Activated CD4-positive, alpha-beta T cell treated with anti-CD3 and anti-CD28 coated beads, Interleukin-2, Interleukin-6, amounts not matched to agents 100 ng/mL and 50 ng/mL, durations not matched to agents 16 hours and 8 hours (primary cell): ENCODE data around the gene BHMT.
"Not testable (repeated sequence)": the region's sequence is repeated elsewhere in the genome, so short reads cannot be mapped to it uniquely, and the experiment has no call there.

Experiments
- DNase-seq: peaks from one replicate; pipeline ENCODE4 v3.0.0-alpha.2; 2020

Gene BHMT

DNA sequence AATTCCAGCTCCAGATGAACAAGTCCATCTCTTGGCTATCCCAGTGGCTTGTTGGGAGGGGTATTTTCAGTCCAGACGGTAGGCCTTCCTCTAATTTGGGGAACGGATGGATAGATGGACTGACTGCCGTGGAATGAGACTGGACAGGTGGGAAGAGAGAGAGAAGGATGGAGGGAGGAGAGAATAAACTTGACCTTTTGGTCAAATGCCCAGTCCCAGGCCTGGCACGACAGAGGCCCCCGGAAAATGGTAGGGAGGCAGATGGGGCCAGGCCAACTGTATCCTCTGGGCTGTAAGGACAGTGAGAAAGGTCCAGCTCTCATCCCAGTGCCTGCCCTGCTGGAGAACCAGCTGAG is 1.1 kb downstream of the BHMT start:
- DNase-seq: no peak

DNA sequence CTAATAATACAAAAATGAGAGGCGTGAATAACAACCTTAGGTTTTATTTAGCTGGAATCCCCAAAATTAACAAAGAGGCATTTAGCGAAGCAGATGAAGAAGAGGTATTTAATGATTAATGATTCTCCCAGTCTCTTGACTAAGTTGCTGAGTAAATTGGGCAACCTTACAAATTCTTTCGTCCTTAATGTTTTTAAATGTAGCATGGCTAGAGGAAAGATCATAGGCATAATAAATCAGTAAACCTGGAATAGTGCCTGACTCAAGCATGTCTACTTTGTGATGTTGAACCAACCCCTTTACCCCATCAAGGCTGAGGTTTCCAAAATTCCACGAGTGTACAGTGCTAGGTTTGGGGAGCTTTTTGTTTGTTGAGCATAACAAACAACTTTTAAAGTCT is 7.9 kb downstream of the BHMT start:
- no peak for DNase-seq

DNA sequence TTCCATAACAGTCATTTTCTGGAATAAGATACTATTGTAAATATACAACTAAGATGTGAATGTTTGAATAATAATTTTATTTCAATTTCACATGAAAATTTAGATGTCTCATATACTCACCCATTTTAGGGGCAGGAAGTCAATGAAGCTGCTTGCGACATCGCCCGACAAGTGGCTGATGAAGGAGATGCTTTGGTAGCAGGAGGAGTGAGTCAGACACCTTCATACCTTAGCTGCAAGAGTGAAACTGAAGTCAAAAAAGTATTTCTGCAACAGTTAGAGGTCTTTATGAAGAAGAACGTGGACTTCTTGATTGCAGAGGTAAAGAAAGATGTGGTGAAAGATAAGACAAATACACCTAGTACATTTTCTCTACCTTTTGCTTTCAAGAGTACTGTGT is 8.6 kb downstream of the BHMT start:
- no peak for DNase-seq

DNA sequence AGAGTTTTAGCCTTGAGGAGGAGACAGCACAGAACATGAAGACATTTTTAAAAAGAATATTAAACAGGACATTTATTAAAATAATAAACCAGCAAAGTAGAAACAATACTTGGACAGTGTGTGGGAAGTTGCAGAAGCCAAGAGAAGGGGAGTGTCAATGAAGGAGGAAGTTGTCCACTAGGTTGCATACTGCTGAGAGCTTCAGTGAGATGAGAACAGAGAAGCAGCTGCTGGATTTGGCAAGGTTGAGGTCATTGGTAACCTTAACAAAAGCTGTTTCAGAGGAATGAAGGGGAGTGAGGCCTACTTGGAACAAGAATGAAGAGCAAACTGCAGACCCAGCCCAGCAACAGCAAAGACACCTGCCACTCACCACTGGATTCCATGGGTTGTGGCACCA is 11.4 kb downstream of the BHMT start:
- DNase-seq: no peak

DNA sequence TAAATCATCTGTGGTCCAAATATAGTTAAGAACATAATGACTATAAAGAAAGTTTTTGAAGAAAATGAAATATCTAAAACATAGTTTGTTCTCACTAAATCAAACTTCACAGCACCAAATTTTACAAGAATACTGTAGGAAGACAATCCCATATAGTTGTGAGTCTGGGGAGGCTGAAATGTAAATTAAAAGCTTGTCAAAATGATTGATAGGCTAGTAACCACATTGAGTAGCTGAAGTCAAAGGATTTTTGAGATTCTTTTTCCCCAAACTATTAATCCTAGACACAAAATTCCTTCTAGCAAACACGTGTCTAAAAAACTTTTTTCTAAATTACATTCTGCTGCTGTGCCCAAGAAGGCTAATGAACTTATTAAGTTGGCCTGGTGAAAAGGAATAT is 13.0 kb downstream of the BHMT start:
- DNase-seq: no peak

DNA sequence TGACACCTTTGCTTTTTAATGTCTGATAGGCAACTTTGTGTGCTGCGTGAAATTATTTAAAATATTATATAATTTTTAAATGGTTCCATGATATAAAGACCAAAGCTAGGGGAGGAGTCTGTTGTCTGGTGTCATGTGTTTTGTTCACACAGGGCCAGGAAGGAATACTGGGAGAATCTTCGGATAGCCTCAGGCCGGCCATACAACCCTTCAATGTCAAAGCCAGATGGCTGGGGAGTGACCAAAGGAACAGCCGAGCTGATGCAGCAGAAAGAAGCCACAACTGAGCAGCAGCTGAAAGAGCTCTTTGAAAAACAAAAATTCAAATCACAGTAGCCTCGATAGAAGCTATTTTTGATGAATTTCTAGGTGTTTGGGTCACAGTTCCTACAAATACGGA is 19.2 kb downstream of the BHMT start:
- no peak for DNase-seq

DNA sequence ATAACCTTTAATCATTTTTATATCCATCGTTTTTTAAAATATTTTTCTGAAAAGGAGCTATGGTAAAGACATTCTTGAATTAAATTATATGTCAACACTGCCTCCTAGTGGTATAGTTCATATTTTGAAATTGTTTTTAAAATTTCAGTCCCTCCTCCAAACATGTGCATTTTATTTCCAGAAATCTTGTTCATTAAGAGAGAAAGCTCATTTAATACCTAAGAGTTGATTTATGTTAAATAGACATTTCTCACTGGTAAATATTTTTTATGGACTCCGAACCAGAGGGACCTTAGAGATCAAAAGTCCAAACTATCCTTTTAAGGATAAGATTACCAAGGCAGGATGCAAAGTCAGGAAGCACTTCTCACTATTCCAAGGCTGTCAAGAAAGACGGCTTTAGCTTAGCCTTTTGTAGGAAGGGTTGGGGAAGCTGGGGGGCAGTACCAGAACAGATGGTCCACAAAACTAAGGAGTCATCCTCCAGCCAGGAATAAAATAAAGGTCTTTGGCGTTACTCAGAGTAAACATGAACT is 21.6 kb downstream of the BHMT start:
- DNase-seq: peak; percentile 54

DNA sequence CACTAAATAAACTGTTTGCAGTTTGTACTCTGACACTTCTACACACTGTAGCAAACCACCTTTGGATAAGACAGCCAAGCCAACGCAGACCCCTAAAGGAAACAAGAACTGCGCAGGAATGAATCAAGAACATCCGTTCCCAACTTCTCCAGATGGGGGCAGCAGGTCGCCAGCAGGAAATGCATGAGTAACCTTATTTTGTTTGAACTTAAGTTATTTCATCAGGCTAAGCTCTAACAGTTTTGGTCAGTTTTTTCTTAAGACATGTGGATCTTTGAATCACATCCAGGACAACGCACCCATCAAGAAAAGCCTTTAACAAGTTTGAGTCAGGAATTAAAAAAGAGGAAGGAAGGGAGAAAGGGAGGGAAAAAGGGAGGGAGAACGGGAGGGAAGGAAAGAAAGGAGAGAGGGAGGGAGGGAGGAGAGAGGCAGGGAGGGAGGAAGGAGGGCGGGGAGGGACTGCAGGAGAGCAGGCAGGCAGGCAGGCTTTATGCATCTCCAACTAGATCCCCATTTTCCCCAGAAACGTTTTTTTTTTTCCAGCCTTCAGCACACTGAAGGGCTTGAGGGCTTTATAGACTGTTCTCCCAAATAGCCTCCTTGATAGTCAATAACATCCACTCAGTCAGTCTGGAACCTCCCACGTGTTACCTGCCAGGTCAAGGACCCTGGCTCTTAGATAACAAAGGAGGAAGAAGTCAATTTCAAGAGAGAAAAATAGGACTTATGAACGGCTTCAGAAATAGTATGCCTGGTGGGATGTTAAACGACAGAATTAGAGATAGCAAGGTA is 22.2 kb downstream of the BHMT start:
- peak; percentile 76 for DNase-seq

DNA sequence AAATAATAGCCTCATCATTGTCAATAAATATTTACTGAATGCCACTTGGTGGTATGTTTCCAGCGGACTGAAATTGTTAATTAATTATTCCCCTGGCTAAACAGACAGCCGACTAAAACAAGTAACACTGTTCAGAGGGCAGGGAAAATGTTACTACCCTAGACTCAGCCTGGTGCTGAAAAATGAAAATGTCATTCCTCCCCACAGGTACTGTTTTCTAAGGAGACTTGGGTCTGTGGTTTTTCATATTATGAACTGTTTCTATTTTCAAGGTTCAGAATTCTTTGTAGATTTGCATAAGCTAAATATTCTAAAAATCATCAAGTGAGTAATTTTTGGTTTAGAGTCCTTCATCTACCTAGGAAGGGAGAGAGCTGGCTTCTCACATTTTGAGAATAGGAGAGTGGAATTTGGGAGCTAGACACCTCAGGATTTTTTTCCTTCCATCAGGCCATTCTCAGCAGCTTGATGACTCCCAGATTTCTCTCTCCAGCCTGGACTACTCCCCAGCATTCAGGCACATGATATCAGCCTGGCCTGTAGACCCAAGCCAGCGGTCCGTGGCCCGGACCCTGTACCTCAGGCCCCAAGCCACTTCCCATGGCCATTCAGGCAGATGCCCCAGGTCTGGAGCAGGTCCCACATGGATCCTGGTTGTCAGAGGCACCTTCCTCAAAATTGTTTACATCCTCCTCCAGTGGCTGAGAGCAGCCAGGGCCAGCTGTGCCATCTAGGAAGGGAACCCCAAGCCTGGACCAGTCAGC is 24.4 kb downstream of the BHMT start:
- no peak for DNase-seq

DNA sequence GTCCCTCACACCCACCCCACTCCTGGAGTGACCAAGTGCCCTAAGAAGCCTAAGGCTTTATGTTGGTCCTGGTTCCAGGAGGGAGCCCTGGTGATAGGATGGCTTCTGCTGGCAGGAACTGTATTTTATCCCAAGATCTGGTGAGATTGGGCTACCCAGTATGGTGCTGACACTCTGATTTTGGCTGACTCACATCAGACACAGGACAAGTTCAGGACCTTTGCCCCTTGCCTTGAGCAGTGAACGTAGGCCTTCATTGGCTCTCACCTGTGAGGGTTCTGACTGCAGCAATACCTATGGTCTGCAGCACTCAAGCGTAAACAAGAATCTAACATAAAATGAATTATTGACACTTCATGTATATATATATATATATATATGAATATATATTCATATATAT is 25.0 kb downstream of the BHMT start:
- DNase-seq: no peak

DNA sequence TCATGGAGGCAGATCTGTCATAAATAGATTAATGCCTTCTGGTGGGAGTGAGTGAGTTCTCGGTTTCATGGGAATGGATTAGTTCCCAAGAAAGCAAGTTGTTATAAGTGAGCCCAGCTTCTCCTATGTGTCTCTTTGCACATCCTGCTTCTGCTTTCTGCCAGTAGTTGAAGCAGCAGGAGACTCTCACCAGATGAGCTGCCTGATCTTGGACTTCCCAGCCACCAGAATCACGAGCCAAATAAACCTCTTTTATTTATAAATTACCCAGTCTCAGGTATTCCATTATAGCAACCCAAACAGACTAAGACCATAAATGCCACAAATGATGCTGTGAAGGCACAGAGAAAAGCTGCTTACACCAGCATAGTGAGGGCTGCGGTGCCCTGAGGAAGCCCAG is 28.9 kb downstream of the BHMT start:
- DNase-seq: no peak

DNA sequence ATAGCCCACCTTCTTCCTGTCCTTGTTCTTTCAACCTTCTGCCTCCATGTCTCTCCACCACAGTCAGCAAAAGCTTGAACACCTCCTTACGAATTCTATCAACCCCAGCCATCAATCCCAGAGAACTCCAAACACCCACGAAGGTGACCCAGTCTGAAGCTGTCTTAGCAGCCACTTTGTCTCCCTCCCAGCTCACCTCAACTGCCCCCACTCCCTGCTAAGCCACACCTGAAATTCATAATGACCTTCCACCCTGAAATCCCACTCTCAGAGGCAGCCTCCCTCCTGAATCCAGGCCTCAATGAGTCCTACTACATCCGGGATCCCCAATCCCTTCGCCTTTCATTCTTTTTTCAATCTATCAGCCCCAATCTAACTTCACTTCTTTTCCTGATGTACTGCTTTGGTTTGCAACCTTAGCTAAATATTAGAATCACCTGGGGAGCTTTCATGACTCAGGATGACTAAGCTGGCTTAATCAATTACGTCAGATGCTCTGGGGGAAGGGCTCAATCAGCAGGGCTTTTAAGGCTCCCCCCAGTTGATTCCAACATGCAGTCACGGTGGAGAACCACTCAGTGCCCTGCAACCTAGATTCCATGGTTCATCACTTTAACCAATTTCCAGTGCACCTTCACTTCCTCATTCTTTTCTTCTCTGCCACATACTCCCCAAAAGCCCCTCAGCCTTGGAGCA is 32.2 kb downstream of the BHMT start:
- DNase-seq: no peak

DNA sequence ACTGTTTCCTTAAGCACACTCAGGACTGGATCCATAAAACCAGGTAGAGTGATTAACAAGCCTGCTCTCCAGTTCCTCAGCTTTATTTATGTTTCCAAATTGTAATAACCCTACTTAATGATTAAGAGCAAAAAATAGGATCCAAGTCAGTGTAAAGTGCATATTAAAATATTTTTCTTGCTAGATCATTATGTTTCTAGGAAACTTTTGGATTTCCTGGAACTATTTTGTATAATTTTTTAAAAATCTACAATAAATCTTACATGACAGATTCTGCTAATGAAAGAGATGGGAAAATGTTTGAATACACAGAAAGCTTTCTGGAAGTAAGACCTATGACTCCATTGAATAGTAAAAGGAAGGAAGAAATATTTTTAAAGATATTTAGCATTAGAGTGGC is 35.5 kb downstream of the BHMT start:
- no peak for DNase-seq

DNA sequence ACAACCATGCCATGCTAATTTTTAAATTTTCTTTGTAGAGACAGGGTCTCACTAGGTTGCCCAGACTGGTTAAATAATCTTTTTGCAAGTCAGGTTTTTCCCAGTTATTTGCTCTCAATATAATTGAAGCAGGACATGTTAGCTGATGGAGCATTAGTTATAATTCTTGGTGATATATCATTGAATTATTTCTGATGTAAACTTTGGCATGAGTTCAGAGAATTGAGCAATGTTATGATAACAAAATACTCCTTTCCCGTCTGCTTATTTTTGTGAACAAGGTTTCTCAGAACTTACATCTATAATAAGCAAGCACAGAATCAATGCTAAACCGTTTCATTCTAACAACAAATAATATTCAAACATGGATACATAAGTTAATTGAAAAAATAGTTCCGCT is 37.8 kb downstream of the BHMT start:
- DNase-seq: no peak

DNA sequence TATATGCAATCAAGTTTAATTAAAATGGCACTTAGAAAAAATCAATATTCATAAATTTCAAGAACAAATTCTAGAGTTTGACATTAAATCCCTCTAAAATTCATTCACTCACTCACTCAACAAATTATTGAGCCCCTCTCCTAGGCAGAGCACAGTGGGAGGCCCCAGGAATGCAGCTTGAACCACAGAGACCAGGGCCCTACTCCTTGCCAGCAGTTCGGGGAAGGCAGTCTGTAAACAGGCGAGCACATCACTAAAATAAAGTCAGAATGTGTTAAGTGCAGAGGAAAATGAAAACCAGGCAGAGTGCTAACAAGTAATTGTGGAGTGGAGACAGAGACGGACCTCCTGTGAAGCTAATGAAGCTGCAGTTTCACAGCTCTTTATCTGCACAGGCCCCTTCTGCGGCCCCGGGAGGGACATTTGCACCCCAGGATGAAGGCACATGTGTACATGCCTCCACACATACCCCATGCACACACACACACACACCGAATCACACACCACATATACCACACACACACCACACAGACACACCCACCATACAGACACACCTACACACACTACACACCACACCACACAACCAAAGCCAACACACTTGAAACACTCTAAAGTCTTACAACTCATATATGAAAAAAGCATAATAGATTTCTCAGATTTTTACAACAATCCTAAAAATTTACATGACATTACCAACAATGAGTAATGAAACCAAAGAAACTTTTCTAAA is 40.5 kb downstream of the BHMT start:
- no peak for DNase-seq

DNA sequence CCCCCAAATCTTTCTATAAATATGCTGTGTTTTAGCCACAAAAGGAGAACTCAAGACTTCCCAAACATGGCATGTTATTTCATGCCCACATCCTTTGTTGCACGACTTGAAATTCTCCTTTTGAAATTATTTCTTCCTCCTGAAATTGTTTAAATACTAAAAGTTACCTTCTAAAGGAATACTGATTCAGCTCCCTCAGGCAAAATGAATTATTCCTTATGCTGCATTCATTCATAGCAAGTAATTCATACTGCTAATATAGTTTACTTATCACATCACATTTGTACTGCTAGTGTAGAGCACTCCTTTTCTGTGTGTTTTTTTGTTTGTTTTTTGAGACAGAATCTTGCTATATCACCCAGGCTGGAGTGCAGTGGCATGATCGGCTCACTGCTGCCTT is 45.7 kb downstream of the BHMT start:
- no peak for DNase-seq

DNA sequence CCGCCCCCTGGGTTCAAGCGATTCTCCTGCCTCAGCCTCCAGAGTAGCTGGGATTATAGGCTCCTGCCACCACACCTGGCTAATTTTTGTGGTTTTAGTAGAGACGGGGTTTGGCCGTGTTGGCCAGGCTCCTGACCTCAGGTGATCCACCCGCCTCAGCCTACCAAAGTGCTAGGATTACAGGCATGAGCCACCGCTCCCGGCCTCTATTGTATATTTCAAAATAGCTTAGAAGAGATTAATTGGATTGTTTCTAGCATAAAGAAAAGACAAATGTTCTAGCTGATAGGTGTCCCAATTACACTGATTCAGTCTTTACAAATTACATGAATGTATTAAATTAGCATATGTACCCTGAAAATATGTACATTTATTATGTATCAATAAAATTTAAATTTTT is 50.0 kb downstream of the BHMT start:
- not testable (repeated sequence) for DNase-seq

DNA sequence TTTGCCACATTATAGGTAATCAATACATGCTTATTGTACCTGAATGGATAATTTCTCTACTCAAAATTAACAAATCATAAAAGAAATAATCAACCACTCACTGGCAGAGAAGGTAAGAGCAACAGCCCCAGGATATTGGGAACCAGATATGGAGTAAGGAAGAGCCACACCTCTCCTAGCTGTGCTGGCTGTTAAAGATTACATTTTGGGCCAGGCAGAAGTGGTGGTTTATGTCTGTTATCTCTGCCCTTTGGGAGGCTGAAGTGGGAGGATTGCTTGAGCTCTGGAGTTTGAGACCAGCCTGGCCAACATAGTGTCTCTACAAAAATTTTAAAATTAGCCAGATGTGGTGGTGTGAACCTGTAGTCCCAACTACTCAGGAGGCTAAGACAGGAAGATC is 56.4 kb downstream of the BHMT start:
- DNase-seq: no peak

DNA sequence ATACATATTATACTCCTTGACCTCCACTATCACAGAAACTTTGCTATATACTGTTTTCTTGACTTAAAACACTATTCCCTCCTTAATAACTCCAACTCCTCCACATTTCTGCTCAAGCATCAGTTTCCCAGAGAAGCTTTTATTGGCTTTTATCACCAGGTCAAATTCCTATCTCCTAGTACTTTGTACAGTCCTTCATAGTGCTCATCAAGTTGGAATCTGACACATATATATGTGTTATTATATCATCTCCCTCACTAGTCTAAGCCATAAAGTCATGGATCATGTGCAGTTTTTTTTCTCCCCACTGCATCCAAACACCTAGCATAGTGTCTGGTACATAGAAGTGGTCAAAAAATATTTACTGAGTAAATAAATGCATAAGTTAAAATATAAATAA is 59.1 kb downstream of the BHMT start:
- no peak for DNase-seq

DNA sequence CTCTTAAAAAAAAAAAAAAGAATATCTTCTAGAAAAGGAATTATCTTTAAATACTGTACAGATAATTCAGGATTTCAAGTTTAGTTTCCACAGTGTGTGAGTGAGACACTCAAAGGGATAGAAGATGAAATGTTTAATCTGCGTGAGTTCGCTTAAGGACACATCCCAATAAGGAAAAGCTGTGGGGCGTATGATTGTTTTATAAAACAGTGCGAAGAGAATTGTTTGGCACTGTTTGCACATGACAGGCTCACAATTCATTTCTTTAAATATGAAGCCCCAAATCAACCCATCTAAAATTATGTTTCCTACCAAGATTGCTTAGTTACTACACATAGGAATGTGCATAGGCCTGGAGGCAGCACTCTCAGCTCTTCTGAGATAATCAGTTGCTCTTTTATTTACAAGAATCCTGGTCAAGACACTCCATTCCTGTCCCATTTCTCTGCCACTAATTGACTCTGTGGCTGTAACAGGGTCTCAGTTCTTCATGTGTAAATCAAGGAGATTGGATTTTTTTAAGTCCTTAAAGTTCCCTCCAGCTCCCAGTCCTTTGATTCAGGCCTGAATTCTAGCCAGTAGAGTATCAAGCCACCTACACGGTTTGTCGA is 60.1 kb downstream of the BHMT start:
- no peak for DNase-seq

DNA sequence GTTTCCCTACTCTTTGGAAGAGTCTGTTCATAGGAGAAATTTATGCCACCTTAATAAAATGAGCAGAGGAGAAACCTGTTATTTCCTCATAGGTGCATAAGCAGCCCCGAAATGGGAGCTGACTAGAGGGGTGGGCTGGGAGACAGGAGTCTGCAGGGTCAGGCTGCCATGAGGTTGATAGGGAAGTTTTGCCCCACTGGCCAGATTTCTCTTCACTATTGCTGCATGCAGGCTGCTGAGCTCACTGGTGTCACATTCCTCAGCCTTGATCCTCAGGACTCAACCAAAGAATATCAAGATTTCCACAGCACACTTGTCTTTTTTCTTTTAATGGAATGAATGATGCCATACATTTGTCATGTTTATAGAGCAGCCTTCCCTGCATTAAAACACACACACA is 60.7 kb downstream of the BHMT start:
- DNase-seq: no peak

DNA sequence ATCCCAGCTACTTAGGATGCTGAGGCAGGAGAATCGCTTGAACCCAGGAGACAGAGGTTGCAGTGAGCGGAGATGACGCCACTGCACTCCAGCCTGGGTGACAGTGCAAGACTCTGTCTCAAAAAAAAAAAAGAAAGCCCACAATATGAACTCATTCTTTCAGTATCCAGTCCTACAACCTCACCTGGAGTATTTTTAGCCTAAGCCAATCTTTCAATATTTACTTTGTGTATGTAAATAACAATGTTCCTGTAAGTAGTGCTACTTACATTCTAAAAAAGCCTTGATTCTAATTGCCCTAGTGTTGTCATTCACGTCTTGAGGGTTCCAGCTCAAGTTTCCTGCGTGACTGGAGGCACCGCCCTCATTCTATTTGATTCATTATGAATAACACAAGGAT is 62.0 kb downstream of the BHMT start:
- DNase-seq: no peak

DNA sequence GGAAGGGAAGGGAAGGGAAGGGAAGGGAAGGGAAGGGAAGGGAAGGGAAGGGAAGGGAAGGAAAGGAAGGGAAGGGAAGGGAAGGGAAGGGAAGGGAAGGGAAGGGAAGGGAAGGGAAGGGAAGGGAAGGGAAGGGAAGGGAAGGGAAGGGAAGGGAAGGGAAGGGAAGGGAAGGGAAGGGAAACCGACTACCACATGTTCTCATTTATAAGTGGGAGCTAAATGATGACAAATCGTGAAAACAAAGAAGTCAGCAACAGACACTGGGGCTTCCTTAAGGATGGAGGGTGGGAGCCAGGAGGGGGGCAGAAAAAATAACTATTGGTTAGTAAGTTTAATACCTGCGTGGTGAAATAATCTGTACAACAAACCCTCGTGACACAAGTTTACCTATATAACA is 68.8 kb downstream of the BHMT start:
- DNase-seq: not testable (repeated sequence)
